ENCODE results near the gene ST6GAL2.

The ST6GAL2 gene

GRCh38 chr2:106885971-106886915 is at the start of gene ST6GAL2:
TSS of gene ST6GAL2 (minus strand) at chr2:106886167. CDS start at chr2:106843977, 42,190 bp downstream.
- DNase-seq (ENCODE audit: low spot score): no peak

- no peak for DNase-seq (ENCODE audit: low spot score)
These were observed 46.7 kb upstream of the ST6GAL2 start for GRCh38 chr2:106932644-106933043.

GRCh38 chr2:106931717-106932335 is 45.9 kb upstream of the ST6GAL2 start:
- no peak for DNase-seq (ENCODE audit: low spot score)

- DNase-seq (ENCODE audit: low spot score): no peak
These were observed 35.5 kb upstream of the ST6GAL2 start for GRCh38 chr2:106921451-106921850.

- DNase-seq (ENCODE audit: low spot score): no peak
These were observed 33.0 kb upstream of the ST6GAL2 start for GRCh38 chr2:106919012-106919411.

GRCh38 chr2:106904242-106904641 is 18.3 kb upstream of the ST6GAL2 start:
- DNase-seq (ENCODE audit: low spot score): no peak

- DNase-seq (ENCODE audit: low spot score): no peak
These were observed 14.0 kb upstream of the ST6GAL2 start for GRCh38 chr2:106899786-106900530.

- DNase-seq (ENCODE audit: low spot score): no peak
These were observed 8.6 kb upstream of the ST6GAL2 start for GRCh38 chr2:106894545-106894944.

- DNase-seq (ENCODE audit: low spot score): no peak
These were observed 6.1 kb upstream of the ST6GAL2 start for GRCh38 chr2:106892048-106892447.

GRCh38 chr2:106890606-106891005 is 4.6 kb upstream of the ST6GAL2 start:
- DNase-seq (ENCODE audit: low spot score): no peak

- DNase-seq (ENCODE audit: low spot score): no peak
These were observed 1.2 kb upstream of the ST6GAL2 start for GRCh38 chr2:106886916-106887758.

GRCh38 chr2:106885329-106885728 is 638 bp downstream of the ST6GAL2 start:
- DNase-seq (ENCODE audit: low spot score): no peak

- DNase-seq (ENCODE audit: low spot score): no peak
These were observed 3.3 kb downstream of the ST6GAL2 start for GRCh38 chr2:106882673-106883072.

GRCh38 chr2:106878206-106878605 is 7.8 kb downstream of the ST6GAL2 start:
- no peak for DNase-seq (ENCODE audit: low spot score)

- DNase-seq (ENCODE audit: low spot score): no peak
These were observed 9.3 kb downstream of the ST6GAL2 start for GRCh38 chr2:106876699-106877098.

GRCh38 chr2:106869512-106870275 is 16.3 kb downstream of the ST6GAL2 start:
- no peak for DNase-seq (ENCODE audit: low spot score)

GRCh38 chr2:106868275-106868674 is 17.7 kb downstream of the ST6GAL2 start:
- DNase-seq (ENCODE audit: low spot score): no peak

- no peak for DNase-seq (ENCODE audit: low spot score)
These were observed 18.6 kb downstream of the ST6GAL2 start for GRCh38 chr2:106867196-106867953.

GRCh38 chr2:106866641-106867040 is 19.3 kb downstream of the ST6GAL2 start:
- DNase-seq (ENCODE audit: low spot score): no peak

GRCh38 chr2:106864051-106864450 is 21.9 kb downstream of the ST6GAL2 start:
- DNase-seq (ENCODE audit: low spot score): no peak
